Thymus (tissue), 11 donors: ENCODE measurements around the gene RGS13. TPM values are rescaled to one million over a fixed set of nuclear protein-coding genes. Genes with fewer than 3 reads are reported as not detected.
"Not testable (repeated sequence)": the region's sequence is repeated elsewhere in the genome, so short reads cannot be mapped to it uniquely, and the experiment has no call there.

Source experiments
- DNase-seq, 9 donors: peaks; one replicate each; pipeline ENCODE4 v3.0.0-alpha.2; 2013; ENCODE audit warnings: low spot score in 9 of 9, low read depth in 6 of 9, missing footprints in 1 of 9
- H3K27ac ChIP-seq, 2 donors: one replicate each; pipeline ENCODE4 v1.5.1; 2013; ENCODE audit warnings: control low read depth in 1 of 2, low read depth in 1 of 2, low read length in 1 of 2, mild to moderate bottlenecking in 1 of 2, moderate library complexity in 1 of 2
- H3K27me3 ChIP-seq, 2 donors: one replicate each; pipeline ENCODE4 v1.5.1; 2013; ENCODE audit warnings: low read length in 1 of 2; ENCODE audit not compliant: control insufficient read depth in 2 of 2, insufficient read depth in 1 of 2
- H3K36me3 ChIP-seq, 2 donors: one replicate each; pipeline ENCODE4 v1.5.1; 2013; ENCODE audit warnings: low read length in 1 of 2, mild to moderate bottlenecking in 1 of 2, moderate library complexity in 1 of 2; ENCODE audit not compliant: control insufficient read depth in 2 of 2, insufficient read depth in 2 of 2
- H3K4me1 ChIP-seq, 2 donors: one replicate each; pipeline ENCODE4 v1.5.1; 2013; ENCODE audit warnings: low read length in 2 of 2; ENCODE audit not compliant: control insufficient read depth in 2 of 2, insufficient read depth in 2 of 2
- H3K4me3 ChIP-seq, 2 donors: one replicate each; pipeline ENCODE4 v1.5.1; 2013; ENCODE audit warnings: low read length in 2 of 2, control low read depth in 1 of 2, mild to moderate bottlenecking in 1 of 2
- H3K9me3 ChIP-seq, 2 donors: one replicate each; pipeline ENCODE4 v1.5.1; 2013; ENCODE audit warnings: low read length in 1 of 2, mild to moderate bottlenecking in 1 of 2; ENCODE audit not compliant: control insufficient read depth in 2 of 2, insufficient read depth in 1 of 2
- WGBS: extraction: QIAGEN DNeasy Blood & Tissue Kit; methylation state at CpG from one replicate; pipeline ENCODE4 v1.1.7; 2013; 5-methylcytosine and 5-hydroxymethylcytosine counted together
- polyA plus RNA-seq: library from polyadenylated mRNA; stranded (reverse); fragments of 200-250 nt; gene quantifications from one replicate; pipeline ENCODE4 v1.2.3, GENCODE V29; 2013
- total RNA-seq: library from RNA; stranded (reverse); fragments of 120-200 nt; gene quantifications from one replicate; pipeline ENCODE4 v1.2.4, GENCODE V29; 2013
- donor health status: healthy.

The RGS13 gene
- total and polyA plus RNA-seq, 2 donors, result 0.28 to 1.1 TPM

- Histone ChIP-seq H3K9me3 (no peaks in the 10 kb centered on the region), H3K27me3 (no peaks in the 10 kb centered on the region), H3K4me3 (no peak overlapping the region), H3K27ac (no peak overlapping the region), H3K4me1 (no peaks in the 10 kb centered on the region), H3K36me3 (no peaks in the 10 kb centered on the region)
- WGBS, result 98% methylated on average over 1 of the region's 1 CpG
- DNase-seq, result no peak
These were observed 22.3 kb downstream of the RGS13 start for GRCh38 chr1:192658255-192658654.

GRCh38 chr1:192660613-192661012, 24.7 kb downstream of the RGS13 start:
- DNase-seq, result no peak
- no peak overlapping the region for H3K4me3 ChIP-seq
- H3K9me3 ChIP-seq, result no peaks in the 10 kb centered on the region
- no peaks in the 10 kb centered on the region for H3K4me1 ChIP-seq
- no peaks in the 10 kb centered on the region for H3K36me3 ChIP-seq
- H3K27me3 ChIP-seq, result no peaks in the 10 kb centered on the region
- 98% methylated on average over 3 of the region's 3 CpGs for WGBS
- no peak overlapping the region for H3K27ac ChIP-seq

- no peaks in the 10 kb centered on the region for H3K4me1 ChIP-seq
- H3K9me3 ChIP-seq, result no peaks in the 10 kb centered on the region
- 77% methylated on average over 5 of the region's 5 CpGs for WGBS
- no peak overlapping the region for H3K4me3 ChIP-seq
- no peaks in the 10 kb centered on the region for H3K27me3 ChIP-seq
- DNase-seq, result no peak
- no peak overlapping the region for H3K27ac ChIP-seq
- no peaks in the 10 kb centered on the region for H3K36me3 ChIP-seq
These were observed 32.5 kb downstream of the RGS13 start for GRCh38 chr1:192668409-192668983.

GRCh38 chr1:192669174-192669573, 33.2 kb downstream of the RGS13 start:
- Histone ChIP-seq H3K4me3 (no peak overlapping the region), H3K4me1 (no peaks in the 10 kb centered on the region), H3K36me3 (no peaks in the 10 kb centered on the region), H3K9me3 (no peaks in the 10 kb centered on the region), H3K27ac (no peak overlapping the region), H3K27me3 (no peaks in the 10 kb centered on the region)
- 99% methylated on average over 1 of the region's 1 CpG for WGBS
- DNase-seq, result no peak

GRCh38 chr1:192675716-192676115, 39.8 kb downstream of the RGS13 start:
- no peaks in the 10 kb centered on the region for H3K36me3 ChIP-seq
- H3K4me3 ChIP-seq, result no peak overlapping the region
- H3K27me3 ChIP-seq, result no peaks in the 10 kb centered on the region
- H3K27ac ChIP-seq, result no peak overlapping the region
- DNase-seq, result no peak
- no peaks in the 10 kb centered on the region for H3K9me3 ChIP-seq
- WGBS, result 39% methylated on average over 1 of the region's 1 CpG
- no peaks in the 10 kb centered on the region for H3K4me1 ChIP-seq

GRCh38 chr1:192678099-192678498, 42.2 kb downstream of the RGS13 start:
- no peak overlapping the region for H3K4me3 ChIP-seq
- no peak for DNase-seq
- no peaks in the 10 kb centered on the region for H3K36me3 ChIP-seq
- H3K27me3 ChIP-seq, result no peaks in the 10 kb centered on the region
- no peaks in the 10 kb centered on the region for H3K4me1 ChIP-seq
- H3K9me3 ChIP-seq, result no peaks in the 10 kb centered on the region
- H3K27ac ChIP-seq, result no peak overlapping the region

GRCh38 chr1:192682335-192682734, 46.4 kb downstream of the RGS13 start:
- no peaks in the 10 kb centered on the region for H3K9me3 ChIP-seq
- no peak overlapping the region for H3K27ac ChIP-seq
- DNase-seq, result no peak
- no peak overlapping the region for H3K4me3 ChIP-seq
- H3K27me3 ChIP-seq, result no peaks in the 10 kb centered on the region
- H3K36me3 ChIP-seq, result no peaks in the 10 kb centered on the region
- 85% methylated on average over 1 of the region's 1 CpG for WGBS
- no peaks in the 10 kb centered on the region for H3K4me1 ChIP-seq

- H3K36me3 ChIP-seq, H3K27me3 ChIP-seq, H3K4me1 ChIP-seq, H3K4me3 ChIP-seq, H3K27ac ChIP-seq, DNase-seq, H3K9me3 ChIP-seq: not testable (repeated sequence)
- over 99% methylated on average over 4 of the region's 4 CpGs for WGBS
These were observed 47.1 kb downstream of the RGS13 start for GRCh38 chr1:192683081-192683480.

GRCh38 chr1:192689459-192689858, 53.5 kb downstream of the RGS13 start:
- H3K4me3 ChIP-seq, result no peak overlapping the region
- no peak overlapping the region for H3K27ac ChIP-seq
- H3K27me3 ChIP-seq, result no peaks in the 10 kb centered on the region
- no peaks in the 10 kb centered on the region for H3K36me3 ChIP-seq
- no peak for DNase-seq
- peaks cover 0 to 4% of the 10 kb centered on the region in 2 donors for H3K9me3 ChIP-seq
- no peaks in the 10 kb centered on the region for H3K4me1 ChIP-seq

GRCh38 chr1:192691041-192691440, 55.1 kb downstream of the RGS13 start:
- Histone ChIP-seq H3K4me1 (no peaks in the 10 kb centered on the region), H3K27ac (no peak overlapping the region), H3K36me3 (no peaks in the 10 kb centered on the region), H3K27me3 (no peaks in the 10 kb centered on the region), H3K9me3 (peaks cover 0 to 4% of the 10 kb centered on the region in 2 donors), H3K4me3 (no peak overlapping the region)
- DNase-seq, result no peak
- 89% methylated on average over 1 of the region's 1 CpG for WGBS
